Ishikawa (cell line): ENCODE measurements around the gene MAB21L2.

ENCODE experiments used
- CEBPB ChIP-seq: IDR thresholded peaks from 2 replicates; pipeline ENCODE4 v1.6.1; 2012
- CREB1 ChIP-seq: IDR thresholded peaks from 2 replicates; pipeline ENCODE4 v1.6.1; 2012; ENCODE audit warnings: low read depth
- EGR1 ChIP-seq: IDR thresholded peaks from 2 replicates; pipeline ENCODE4 v1.6.1; 2012
- EP300 ChIP-seq: IDR thresholded peaks from 2 replicates; pipeline ENCODE4 v1.6.1; 2012; ENCODE audit warnings: borderline replicate concordance
- FOXM1 ChIP-seq: IDR thresholded peaks from 2 replicates; pipeline ENCODE4 v1.6.1; 2012; ENCODE audit warnings: low read depth, borderline replicate concordance
- MAX ChIP-seq: IDR thresholded peaks from 2 replicates; pipeline ENCODE4 v1.6.1; 2012
- NFIC ChIP-seq: IDR thresholded peaks from 2 replicates; pipeline ENCODE4 v1.6.1; 2012
- RAD21 ChIP-seq: IDR thresholded peaks from 2 replicates; pipeline ENCODE4 v1.6.1; 2012; ENCODE audit warnings: low read depth
- REST ChIP-seq: IDR thresholded peaks from 2 replicates; pipeline ENCODE4 v1.6.1; 2012; ENCODE audit warnings: low read depth, mild to moderate bottlenecking
- TAF1 ChIP-seq: IDR thresholded peaks from 2 replicates; pipeline ENCODE4 v1.6.1; 2012; ENCODE audit warnings: low read depth, mild to moderate bottlenecking
- TCF12 ChIP-seq: IDR thresholded peaks from 2 replicates; pipeline ENCODE4 v1.6.1; 2012; ENCODE audit warnings: low read depth
- TEAD4 ChIP-seq: IDR thresholded peaks from 2 replicates; pipeline ENCODE4 v1.6.1; 2012
- USF1 ChIP-seq: IDR thresholded peaks from 2 replicates; pipeline ENCODE4 v1.6.1; 2012
- YY1 ChIP-seq: IDR thresholded peaks from 2 replicates; pipeline ENCODE4 v1.6.1; 2012; ENCODE audit warnings: low read depth
- ZBTB7A ChIP-seq: IDR thresholded peaks from 2 replicates; pipeline ENCODE4 v1.6.1; 2012; ENCODE audit warnings: low read depth

Gene MAB21L2

GRCh38 chr4:150582146-150582872 is at the start of gene MAB21L2:
MAB21L2 (plus strand) TSS chr4:150582151; CDS start chr4:150583030, 879 bp downstream.
- TF ChIP-seq YY1, result no peak
- TF ChIP-seq EGR1, result no peak
- no peak for TF ChIP-seq CEBPB
- no peak for TF ChIP-seq USF1
- no peak for TF ChIP-seq EP300
- TF ChIP-seq ZBTB7A, result no peak
- TF ChIP-seq TCF12, result no peak
- no peak for TF ChIP-seq CREB1
- no peak for TF ChIP-seq TEAD4
- TF ChIP-seq REST, result no peak
- no peak for TF ChIP-seq RAD21
- no peak for TF ChIP-seq NFIC
- no peak for TF ChIP-seq FOXM1
- TF ChIP-seq MAX, result no peak
- TF ChIP-seq TAF1, result no peak

- TF ChIP-seq CREB1 (no peak), EGR1 (no peak), YY1 (no peak), USF1 (no peak), ZBTB7A (no peak), MAX (no peak), EP300 (no peak), TEAD4 (no peak), CEBPB (no peak), REST (no peak), NFIC (no peak), RAD21 (no peak), FOXM1 (no peak), TCF12 (no peak), TAF1 (no peak)
These were observed 48.3 kb upstream of the MAB21L2 start for GRCh38 chr4:150533673-150534072.

GRCh38 chr4:150534818-150535217 is 47.1 kb upstream of the MAB21L2 start:
- TF ChIP-seq EGR1 (no peak), USF1 (no peak), ZBTB7A (no peak), NFIC (no peak), FOXM1 (no peak), EP300 (no peak), MAX (no peak), TCF12 (no peak), REST (no peak), TAF1 (no peak), CREB1 (no peak)

GRCh38 chr4:150540536-150540935 is 41.4 kb upstream of the MAB21L2 start:
- TF ChIP-seq CEBPB, result no peak
- TF ChIP-seq EGR1, result no peak
- no peak for TF ChIP-seq EP300
- TF ChIP-seq TEAD4, result no peak
- no peak for TF ChIP-seq MAX
- TF ChIP-seq TAF1, result no peak
- no peak for TF ChIP-seq RAD21
- no peak for TF ChIP-seq REST
- TF ChIP-seq CREB1, result no peak
